Astrocyte of the cerebellum (primary cell): Measurements from ENCODE around the gene FAM131B.

ENCODE experiments used
- DNase-seq: peaks from one replicate; pipeline ENCODE4 v3.0.0-alpha.2; 2011; ENCODE audit warnings: low read depth
- H3K4me3 ChIP-seq: 2 replicates; pipeline ENCODE4 v1.5.1; 2011; ENCODE audit warnings: mild to moderate bottlenecking, low read depth, low read length, moderate library complexity
- in situ Hi-C: cut with HindIII; loops from 2 replicates; pipeline ENCODE4 v1.10.0; 2017; ENCODE audit warnings: low sequenced_read_pairs
- TF ChIP-seq, protein P1 (sequence below): IDR thresholded peaks from 2 replicates; pipeline ENCODE4 v1.5.1; 2012; ENCODE audit warnings: low read length, low read depth, moderate library complexity, mild to moderate bottlenecking; ENCODE audit errors: missing control alignments

FAM131B gene

DNA sequence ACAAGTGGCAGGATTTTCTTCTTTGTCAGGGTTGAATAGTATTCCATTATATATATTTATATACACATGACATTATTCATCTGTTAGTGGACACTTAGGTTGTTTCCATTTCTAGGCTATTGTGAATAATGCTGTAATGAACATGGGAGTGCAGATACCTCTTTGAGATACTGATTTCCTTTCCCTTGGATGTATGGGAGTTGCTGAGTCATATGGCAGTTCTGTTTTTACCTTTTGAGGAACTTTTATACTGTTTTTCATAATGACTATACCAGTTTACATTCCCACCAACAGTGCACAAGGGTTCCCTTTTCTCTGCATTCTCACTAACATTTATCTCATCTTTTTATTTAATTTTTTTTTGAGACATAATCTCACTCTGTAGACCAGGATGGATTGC is 48.4 kb downstream of the FAM131B start:
- H3K4me3 ChIP-seq = no peak overlapping the region
- TF ChIP-seq, protein P1, sequence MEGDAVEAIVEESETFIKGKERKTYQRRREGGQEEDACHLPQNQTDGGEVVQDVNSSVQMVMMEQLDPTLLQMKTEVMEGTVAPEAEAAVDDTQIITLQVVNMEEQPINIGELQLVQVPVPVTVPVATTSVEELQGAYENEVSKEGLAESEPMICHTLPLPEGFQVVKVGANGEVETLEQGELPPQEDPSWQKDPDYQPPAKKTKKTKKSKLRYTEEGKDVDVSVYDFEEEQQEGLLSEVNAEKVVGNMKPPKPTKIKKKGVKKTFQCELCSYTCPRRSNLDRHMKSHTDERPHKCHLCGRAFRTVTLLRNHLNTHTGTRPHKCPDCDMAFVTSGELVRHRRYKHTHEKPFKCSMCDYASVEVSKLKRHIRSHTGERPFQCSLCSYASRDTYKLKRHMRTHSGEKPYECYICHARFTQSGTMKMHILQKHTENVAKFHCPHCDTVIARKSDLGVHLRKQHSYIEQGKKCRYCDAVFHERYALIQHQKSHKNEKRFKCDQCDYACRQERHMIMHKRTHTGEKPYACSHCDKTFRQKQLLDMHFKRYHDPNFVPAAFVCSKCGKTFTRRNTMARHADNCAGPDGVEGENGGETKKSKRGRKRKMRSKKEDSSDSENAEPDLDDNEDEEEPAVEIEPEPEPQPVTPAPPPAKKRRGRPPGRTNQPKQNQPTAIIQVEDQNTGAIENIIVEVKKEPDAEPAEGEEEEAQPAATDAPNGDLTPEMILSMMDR = no peak
- in situ Hi-C loops = no loop called here
- DNase-seq = no peak

DNA sequence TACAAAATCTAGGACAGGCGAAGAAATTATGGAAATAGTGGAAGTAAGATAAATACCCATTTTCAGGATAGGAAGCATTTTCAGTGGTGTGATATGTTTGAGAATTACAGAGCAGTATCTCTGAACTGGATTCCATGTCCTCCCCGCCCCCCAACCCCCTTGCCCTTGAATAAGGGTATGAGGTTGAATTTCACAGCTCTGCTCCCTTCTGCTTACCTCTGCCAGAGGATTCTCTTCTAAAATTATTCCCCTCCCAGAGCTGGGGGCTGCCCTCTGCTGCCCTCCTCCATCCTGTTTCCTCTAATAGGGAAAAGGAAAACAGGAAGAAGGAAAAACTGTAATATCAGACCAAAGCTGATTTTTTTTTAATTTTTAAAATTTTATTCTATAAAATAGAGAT is 53.9 kb downstream of the FAM131B start:
- TF ChIP-seq, protein P1 = no peak
- no peak for DNase-seq
- H3K4me3 ChIP-seq = no peak overlapping the region
- in situ Hi-C loops = no loop called here

DNA sequence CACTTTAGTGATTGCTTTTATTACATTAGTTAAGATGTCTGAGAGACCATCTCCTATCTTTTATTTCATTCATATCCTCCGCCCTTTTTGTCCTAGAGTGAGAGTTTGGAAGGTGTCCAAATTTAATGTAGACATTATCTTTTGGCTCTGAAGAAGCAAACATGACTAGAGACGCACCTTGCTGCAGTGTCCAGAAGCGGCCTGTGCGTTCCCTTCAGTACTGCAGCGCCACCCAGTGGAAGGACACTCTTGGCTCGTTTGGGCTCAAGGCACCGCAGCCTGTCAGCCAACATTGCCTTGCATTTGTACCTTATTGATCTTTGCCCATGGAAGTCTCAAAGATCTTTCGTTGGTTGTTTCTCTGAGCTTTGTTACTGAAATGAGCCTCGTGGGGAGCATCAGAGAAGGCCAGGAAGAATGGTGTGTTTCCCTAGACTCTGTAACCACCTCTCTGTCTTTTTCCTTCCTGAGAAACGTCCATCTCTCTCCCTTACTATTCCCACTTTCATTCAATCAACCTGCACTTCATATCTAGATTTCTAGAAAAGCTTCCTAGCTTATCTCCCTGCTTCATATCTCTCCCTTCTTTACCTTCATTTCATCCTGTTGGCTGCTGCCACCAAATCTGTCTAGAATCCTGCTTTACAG is 57.0 kb downstream of the FAM131B start:
- in situ Hi-C loops = no loop called here
- no peak for DNase-seq
- TF ChIP-seq, protein P1 = peak; percentile 66
- no peak overlapping the region for H3K4me3 ChIP-seq

DNA sequence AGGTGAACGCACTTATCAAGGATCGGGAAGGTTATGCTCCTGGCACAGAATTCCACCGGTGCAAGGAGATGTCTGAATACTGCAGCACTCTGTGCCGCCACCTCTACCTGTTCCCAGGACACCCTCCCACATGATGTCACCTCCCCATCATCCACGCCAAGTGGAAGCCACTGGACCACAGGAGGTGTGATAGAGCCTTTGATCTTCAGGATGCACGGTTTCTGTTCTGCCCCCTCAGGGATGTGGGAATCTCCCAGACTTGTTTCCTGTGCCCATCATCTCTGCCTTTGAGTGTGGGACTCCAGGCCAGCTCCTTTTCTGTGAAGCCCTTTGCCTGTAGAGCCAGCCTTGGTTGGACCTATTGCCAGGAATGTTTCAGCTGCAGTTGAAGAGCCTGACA is 57.6 kb downstream of the FAM131B start:
- TF ChIP-seq, protein P1 = no peak
- no peak for DNase-seq
- H3K4me3 ChIP-seq = no peak overlapping the region
- in situ Hi-C loops = no loop called here

DNA sequence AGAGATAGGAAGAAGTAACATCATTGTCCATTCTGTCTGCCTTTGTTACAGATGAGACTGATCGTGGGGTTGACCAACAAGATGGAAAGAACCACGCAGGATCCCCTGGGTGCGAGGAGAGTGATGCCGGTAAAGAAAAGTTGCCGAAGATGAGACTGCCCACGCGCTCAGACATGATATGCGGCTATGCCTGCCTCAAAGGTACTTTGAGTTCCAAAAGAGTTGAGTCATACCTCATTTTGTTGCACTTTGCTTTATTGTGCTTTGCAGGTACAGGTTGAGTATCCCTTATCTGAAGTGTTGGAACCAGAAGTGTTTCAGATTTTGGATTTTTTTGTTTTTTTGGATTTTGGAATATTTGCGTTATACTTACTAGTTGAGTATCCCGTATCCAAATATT is 58.8 kb downstream of the FAM131B start:
- in situ Hi-C loops = no loop called here
- no peak overlapping the region for H3K4me3 ChIP-seq
- TF ChIP-seq, protein P1 = no peak
- DNase-seq = no peak
